Fibroblast of skin of scalp (primary cell): Measurements from ENCODE around the gene TNS3.

ENCODE experiments used
- DNase-seq: peaks from one replicate; pipeline ENCODE4 v3.0.0-alpha.2; 2013

Gene TNS3

DNA sequence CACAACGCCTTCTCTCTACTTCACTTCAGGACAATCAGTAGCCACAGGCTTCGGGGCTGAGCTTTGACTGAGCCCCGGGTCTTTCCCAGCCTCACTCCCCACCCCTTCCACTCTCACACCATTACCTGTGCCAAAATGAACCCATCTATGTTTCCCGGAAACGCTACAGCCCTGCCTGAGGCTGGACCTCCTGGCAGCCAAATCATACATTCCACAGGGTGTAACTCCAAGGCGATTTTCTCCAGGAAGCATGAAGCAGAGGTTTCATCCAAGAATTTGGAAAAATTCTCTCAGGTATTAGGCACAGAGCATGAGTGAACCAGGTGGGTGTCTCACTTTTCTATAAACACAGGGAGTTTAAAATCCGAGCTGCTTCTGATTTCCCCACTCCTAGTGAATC, 286.3 kb downstream of the TNS3 start:
- DNase-seq = no peak

DNA sequence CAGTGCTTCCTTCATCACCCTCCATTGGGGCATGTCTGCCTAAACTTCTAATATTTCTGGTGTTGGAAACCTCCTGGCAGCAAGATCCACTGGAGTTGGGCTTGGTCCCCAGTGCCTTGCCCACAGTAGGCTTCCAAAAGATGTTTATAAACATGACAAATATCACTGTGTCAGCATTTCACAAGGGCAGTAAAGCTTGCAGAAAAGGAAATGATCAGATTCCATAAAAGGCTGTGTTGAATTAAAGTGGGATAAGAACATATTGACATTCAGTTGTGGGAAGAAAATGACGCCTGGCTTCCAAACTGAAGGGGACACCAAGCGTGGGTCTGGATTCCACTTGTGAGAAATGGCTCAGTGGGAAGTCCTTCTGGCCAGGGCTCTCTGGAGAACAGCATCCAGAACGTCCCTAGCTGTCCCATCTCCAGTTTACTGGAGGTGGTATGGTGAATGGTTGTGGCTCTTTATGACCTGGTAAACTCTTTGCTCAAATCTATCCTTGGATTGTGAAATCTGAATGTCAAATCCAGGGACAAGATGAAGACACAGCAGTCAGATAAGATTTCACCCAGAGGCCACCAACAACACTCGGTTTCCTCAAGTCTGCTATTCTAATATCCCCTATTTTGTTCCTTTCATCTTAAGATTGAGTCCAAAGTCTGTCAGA, 287.2 kb downstream of the TNS3 start:
- no peak for DNase-seq

DNA sequence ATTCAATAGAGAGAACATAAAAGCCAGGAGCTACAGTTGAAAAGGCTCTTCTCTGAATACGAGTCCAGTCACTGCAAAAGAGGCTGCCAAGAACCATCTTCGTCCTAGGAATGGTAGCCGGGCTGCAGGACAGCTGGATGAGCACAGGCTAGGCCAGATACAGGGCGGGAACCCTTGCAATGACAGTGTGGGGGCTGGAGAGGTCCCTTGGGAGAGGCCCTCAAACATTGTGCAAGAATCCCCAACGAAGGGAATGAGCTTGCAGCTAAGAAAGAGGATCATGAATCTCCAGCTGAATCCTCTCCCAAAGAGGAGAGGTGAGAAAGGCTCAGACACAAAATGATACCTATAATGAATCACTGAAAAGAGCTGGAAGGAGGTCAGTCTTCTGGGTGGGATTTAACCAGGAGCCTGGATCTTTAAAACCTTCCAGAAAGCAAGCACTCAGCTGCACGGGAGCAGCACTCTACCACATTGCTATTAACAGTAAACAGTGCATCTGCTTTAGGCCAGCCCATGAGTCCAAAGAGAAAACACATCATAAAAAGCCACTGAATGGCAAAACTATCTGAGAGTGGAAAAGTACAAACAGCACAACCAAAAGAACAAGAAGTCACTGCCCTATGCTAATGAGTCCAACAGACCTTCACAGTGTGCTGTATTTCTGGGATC, 287.9 kb downstream of the TNS3 start:
- DNase-seq = peak; percentile 38

DNA sequence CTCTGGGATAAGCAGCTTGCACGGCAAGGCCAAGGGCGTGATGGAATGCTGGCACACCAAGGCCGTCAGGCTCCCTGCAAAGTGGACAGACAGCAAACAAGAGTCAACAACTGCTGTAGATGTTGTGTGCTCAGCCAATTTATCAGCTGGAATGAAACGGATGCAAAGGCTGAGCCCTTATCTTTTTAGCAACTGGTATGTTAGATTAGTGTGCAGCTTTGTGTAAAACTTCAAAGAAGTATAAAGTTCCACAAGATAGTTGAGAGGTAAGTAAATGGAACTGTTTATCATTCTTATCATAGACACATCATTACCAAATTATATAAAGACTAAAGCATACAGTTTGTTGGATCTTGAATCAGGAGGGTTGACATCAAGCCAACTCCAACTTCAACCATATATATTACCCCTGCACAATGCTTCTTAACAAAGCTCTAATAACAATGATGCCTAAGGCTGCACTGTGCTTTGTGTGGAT, 289.0 kb downstream of the TNS3 start:
- no peak for DNase-seq

DNA sequence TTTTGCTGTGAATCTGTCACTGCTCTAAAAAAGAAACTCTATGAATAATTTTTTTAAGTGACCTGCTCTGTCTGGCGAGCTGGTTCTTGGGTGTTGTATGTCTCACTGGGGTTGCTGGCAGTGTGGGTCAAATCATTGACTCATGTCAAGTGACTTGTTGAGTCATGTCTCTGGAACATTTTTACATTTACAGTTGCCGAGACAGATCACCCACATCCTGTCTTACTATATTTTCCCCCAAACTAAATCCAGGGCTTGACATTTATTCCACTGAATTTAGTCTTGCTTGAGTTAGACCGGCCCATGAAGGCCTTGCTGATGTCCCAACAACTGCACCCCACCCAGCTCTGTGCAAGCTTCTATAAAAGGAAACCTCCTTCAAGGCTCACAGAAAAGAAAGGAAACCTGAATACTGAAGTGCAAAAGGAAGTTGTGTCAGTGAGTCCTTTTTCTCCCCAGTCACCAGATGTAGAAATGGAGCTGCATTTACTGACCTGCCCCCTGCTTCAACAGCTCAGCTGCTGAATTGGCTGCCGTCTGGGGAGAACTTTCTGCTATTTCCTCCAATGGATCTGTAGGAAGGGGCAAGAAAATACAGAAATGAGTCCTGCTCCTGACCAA, 290.3 kb downstream of the TNS3 start:
- peak; percentile 93 for DNase-seq

DNA sequence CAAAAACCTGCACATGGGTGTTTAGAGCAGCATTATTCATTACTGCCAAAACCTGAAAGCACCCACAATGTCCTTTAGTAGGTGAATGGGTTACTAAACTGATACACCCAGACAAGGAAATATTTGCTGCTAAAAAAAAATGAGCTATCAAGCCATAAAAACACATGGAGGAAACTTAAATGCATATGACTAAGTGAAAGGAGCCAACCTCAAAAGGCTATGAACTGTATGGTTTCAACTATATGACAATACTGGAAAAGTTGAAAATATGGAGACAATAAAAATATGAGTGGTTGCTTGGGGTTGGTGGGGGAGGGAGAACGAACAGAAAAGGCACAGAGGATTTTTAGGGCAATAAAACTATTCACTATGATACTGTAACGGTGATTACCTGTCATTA, 291.0 kb downstream of the TNS3 start:
- no peak for DNase-seq

DNA sequence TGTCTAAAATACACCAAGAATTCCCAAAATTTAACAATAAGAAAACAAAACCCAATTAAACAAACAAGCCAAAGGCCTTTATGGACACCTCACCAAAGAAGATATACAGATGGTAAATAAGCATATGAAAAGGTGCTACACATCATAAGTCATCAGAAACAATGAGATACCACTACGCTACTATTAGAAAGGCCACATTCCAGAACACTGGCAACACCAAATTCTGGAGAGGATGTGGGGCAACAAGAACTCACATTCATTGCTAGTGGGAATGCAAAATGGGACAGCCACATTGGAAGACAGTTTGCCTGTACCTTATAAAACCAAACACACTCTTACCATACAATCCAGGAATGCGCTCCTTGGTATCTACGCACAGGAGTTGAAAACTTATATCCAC, 291.4 kb downstream of the TNS3 start:
- no peak for DNase-seq

DNA sequence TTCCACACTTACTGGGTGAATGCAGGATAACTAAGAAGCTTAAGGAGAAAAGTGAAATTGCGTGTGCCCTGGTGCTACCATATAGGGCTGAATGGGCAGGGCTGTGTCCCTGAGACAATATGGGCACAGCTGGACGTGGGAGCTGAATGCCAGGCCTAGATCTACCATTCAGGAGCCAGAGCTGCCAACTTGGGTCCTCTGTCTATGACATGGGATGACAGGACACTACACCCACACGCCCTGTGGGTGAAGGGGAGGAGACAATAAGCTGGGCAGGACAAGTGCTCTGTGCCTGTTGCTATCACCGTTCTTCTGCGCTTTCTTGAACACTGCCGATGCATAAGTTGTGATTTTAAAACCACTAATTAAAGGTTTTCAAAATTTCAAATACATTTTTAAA, 293.9 kb downstream of the TNS3 start:
- DNase-seq = no peak

DNA sequence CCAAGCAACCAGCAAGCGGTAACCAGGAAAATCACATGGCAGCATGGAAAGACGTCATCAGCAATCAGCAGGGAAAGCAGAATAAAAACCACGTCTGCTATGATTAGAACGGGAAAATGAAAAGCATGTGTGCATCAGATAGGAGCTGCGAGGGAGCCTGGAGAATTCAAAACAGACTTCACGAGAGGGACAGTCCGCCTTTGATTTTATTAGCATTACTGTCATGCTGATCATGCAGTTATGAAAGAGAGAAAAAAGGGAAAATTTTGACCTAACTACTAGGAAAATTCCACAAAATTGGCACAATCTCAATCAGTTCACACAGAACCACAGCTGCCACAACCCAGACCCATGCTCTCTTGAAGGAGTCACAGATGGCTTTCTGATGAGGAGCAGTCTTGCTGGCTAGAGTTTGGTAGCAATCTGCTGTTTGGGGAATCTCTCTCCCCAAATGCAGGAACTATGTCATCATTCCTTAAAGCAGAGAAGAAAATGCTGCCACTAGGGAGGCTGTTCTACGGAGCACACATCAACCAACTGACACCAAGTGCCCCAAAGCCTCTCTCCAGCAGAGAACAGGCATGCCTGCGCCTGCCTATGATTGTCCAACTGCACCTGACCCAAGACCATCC, 295.9 kb downstream of the TNS3 start:
- DNase-seq = peak; percentile 94

DNA sequence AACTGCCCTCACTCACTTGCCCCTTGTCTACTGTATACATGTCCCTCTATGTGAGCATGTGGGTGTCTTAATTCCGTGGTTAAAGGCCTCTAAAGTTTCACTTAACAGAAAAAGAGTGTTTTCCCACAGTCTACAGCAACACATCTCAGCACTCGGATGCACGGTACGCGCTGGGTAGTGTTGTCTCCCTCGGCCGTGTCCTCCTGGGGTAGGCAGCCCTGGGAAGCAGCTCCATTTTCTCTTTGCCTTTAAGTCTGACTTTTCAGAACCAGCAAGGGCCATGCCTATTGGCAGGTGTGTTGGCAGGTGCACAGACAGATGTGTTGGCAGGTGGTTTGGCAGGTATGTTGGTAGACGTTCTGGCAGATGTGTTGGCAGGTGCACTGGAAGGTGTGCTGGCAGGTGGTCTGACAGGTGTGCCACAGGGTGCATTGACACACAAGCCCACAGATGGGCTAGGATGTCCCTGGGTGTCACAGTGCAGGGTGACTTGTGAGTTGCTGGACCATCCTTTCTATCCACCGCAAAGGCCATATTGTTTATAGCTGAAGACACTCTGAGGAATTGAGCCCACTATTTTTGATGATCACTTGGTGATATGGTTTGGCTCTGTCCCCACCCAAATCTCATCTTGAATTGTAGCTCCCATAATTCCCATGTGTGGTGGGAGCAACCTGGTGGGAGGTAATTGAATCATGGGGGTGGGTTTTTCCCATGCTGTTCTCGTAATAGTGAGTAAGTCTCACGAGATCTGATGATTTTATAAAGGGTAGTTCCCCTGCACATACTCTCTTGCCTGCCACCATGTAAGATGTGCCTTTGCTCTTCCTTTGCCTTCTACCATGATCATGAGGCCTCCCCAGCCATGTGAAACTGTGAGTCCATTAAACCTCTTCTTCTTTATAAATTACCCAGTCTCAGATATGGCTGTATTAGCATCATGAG, 296.9 kb downstream of the TNS3 start:
- DNase-seq = no peak

DNA sequence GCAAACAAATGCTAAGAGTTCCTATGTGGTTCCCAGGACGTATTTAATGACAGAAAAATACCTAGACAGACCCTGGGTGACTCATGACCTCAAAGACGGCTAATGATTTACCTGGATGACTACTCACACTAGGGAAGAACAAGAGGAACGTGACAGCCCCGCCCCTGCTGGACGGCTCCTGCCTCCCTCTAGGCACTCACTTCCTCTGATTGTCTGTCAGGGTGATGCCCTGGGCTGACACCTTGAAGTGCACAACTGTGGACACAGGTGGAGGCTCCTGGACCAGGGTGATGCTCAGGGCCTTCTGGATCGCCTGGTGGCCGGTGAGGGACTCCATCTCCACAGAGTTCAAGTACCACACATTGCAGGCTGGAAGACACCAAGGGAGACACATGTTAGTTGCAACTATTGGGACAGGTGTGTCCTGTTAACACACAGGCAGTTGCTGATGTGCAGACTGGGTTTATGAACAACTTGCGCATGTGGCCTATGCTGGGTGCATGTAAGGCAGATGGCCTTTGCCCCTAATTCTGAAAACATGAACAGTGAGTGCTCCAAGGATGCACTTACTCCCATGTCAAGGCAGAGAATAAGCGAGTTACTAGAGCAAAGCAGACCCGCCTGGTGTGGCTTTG, 298.3 kb downstream of the TNS3 start:
- no peak for DNase-seq

DNA sequence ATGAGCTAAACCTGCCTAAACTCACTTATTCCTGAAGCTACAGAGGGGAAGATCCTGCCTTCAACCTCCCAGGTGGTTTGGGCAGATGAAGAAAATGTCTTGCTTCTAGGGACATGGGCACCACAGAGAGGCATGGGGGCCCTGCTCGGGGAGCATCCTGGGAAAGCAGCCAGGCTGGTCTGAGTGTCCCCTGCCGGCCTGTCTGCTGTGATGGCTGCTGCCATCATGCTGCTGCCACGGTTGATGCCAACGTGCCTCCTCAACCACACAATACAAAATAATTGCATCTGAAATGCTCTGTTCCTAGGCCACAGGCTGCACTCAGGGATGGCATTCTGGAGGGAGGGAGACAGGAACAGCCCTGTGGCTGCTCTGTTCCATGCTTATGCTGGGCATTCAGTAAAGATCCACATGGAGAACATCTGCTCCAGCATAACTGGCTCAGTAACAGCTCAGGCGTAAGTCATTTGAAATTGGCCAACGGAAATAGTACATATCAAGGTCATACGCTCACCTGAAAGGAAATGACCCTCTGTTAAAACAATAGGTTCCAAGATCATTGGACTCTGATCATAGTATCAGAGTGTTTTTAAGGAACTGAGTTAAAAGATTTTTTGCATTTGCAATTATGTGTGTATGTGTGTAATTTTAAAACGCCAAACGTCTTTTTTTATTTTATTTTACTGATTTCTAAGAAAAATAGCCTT, 299.0 kb downstream of the TNS3 start:
- no peak for DNase-seq

DNA sequence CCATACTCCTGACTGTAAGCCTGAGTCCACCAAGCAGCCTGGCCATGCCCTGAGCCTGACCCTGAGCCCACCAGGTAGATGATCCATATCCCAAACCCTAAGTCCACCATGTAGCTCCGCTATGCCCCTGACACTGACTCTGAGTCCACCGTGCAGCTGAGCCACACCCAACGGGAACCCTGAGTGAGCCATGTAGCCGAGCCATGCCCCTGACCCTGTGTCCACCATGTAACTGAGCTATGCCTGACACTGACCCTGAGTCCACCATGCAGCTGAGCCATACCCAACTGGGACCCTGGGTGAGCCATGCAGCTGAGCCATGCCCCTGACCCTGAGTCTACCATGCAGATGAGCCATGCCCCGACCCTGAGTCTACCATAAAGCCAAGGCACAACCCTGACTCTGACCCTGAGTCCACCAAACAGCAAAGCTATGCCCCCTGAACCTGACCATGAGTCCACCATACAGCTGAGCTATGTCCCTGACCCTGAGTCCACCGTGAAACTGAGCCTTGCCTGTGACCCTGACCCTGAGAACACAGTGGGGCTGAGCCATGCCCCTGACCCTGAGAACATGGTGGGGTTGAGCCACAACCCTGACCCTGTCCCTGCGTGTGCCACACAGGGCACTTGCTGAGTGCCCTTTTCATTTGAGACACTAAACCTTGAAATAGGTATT, 299.8 kb downstream of the TNS3 start:
- DNase-seq = no peak

DNA sequence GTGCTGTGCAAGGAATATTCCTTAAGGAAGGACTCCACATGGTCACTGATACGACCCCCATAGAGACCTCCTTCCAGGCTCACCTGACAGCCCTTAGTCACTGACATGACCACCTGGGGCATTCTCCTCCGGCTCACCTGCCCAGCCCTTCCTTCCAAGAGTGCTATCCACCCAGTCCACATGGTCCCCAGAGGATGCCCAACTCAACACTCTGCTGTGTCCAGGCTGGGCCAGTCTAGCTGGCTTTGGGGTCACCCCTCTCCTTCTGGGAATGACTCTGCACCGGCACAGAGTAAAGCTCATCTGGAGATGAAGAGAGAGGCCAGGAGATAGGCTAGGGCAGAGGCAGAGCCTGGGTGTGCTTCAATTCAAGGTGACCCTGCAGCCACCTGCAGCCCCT, 300.8 kb downstream of the TNS3 start:
- no peak for DNase-seq

DNA sequence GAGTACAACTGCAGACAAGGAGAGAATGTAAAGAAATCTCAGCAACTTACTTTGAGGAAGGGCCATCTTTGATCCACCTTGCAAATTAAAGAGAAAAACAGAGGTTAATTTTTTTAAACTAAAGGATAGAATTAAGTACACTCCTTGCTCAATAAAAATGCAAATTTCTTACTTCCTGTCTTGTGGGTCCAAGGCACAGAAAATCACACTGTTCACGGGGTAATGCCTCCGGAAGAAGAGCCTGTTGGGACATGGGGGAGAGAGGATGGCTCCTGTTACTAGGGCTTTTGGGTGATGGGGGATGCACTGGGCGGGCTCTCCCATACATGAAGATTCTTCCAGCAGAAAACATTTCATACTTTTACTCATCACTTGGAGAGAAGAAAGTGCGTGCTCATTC, 301.8 kb downstream of the TNS3 start:
- DNase-seq = no peak

DNA sequence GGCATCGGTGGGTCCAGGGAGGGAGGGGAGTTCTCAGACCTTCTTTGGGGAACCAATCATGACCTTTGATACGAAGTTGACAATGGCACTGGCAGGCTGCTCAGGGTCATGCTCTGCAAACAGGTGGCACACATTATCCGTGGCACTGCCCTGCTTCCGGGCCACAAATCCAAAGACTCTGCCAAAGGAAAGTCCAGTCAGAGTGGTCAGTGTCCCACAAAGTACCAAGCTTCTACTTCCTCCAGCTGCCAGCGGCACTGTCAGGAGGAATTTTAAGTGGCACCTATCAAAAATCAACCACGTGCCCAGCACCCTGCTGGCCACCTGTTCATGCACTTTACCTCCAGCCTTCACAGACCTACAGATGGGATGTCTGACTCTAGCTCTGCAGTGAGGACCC, 303.9 kb downstream of the TNS3 start:
- no peak for DNase-seq

DNA sequence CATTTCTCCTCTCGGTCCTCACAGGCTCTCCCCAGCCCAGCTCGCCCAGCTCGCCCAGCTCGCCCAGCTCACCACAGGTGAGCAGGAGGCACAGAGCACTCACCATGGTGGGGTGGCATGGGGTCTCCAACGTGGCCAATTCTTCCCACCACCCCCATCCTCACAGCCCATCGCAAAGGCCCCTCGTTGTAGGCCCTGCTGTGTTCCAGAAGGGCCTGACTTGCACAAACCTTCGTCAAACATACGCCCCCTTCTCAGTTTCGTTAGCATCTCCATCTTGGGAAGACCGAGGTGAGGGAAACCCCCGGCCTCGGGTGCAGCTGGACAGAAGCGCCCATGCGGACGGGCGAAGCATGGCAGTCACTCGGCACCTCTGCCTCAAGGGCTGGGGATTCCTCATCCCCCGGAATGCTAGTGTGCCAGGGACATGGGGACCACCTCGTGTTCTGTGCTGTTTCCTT, 304.6 kb downstream of the TNS3 start:
- DNase-seq = no peak

DNA sequence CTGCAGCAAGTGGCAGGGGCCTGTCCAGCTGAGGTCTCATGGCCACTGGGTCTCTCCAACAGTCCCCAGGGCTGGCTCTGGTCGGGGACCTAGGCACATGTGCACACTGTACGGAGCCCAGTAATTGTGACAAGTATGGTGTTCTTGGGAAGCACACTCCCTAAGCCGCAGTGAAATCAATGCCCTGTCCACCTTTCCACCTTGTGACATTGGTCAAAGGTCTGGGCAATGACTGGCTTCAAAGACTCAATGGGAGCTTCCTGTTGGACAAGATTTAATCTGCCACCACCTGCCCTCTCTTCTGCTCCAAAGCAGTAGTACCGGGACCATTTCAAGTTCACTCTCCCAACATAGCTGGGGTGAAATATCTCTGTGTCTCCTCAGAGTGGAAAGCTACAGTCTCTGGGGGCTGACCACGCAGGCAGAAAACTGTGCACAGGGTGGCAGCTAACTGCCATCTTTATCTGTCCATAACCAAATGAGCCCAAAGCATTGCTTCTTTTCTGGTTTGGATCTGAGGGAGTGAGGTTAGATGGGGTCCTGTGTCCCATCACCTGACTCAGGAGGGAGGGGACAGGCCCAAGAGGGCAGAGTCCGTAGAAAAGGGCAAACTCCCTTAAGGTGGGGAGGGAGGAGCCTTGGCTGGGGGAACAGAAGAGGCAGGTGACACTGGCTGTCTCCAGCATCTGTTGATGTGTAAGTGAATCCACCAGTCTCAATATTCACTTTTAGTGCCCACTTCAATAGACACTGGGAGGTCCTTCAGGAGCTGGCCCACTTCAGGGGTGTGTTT, 307.7 kb downstream of the TNS3 start:
- no peak for DNase-seq

DNA sequence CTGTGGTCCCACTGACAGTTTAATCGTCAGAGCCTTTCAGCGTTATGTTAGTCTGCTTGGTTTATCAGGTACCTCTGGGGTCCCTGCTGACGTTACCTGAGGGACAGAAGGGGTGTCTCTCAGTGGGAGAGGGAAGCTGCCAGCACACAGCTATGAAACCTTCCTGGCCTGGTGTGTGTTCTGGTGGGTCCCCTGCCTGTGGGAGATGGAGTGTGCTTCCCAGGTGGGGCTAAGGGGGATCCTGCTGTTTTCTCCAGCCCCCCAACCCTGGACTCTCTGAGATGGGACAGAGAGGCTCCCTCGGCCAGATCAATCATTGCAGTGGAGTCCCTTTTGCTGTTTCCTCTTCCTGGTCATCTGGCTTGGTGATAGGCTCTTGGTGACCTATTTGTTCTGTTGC, 308.8 kb downstream of the TNS3 start:
- DNase-seq = no peak

DNA sequence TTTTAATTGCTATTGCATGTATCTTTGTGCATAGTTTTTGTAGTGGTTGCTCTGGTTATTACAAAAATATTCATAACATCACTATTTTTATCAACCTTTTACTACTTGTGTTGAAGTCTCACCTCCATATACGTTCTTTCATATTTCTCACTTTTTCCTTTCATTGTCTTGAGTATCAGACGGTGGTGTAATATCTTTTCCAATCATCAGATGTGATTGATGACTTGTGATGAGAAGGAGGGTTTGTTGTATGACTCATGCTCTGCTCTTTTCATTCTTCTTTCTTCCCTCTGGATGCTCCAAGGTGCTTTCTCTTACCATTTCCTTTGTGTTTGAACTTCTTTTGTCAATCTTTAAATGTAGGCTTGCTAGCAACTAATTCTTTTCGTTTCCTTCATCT, 310.2 kb downstream of the TNS3 start:
- DNase-seq = no peak
